Thyroid gland (tissue), 4 donors: ENCODE measurements around the gene CEP135. TPM values are rescaled to one million over a fixed set of nuclear protein-coding genes. Genes with fewer than 3 reads are reported as not detected.
A peak's percentile ranks its signal among the peaks of the same experiment; 100 is the strongest.

Source experiments
- DNase-seq, 2 donors: peaks; one replicate each; pipeline ENCODE4 v3.0.0-alpha.2; 2019
- H3K27ac ChIP-seq, 3 donors: fragments of 200-600 bp; sonication (generic); 1 replicate in 2 of 3; 2 replicates in 1 of 3; pipeline ENCODE4 v1.5.1; 2016 to 2019; ENCODE audit warnings: mild to moderate bottlenecking in 1 of 3, moderate library complexity in 1 of 3
- H3K27me3 ChIP-seq: fragments of 200-600 bp; sonication (generic); one replicate; pipeline ENCODE4 v1.5.1; 2019
- H3K36me3 ChIP-seq, 2 donors: fragments of 200-600 bp; sonication (generic); one replicate each; pipeline ENCODE4 v1.5.1; 2016 to 2019
- H3K4me1 ChIP-seq, 2 donors: fragments of 200-600 bp; sonication (generic); one replicate each; pipeline ENCODE4 v1.5.1; 2017 to 2019
- H3K4me3 ChIP-seq, 3 donors: fragments of 200-600 bp; sonication (generic); replicated peaks in 1 of 3; 1 replicate in 2 of 3; 2 replicates in 1 of 3; pipeline ENCODE4 v1.5.1; 2016; ENCODE audit warnings: mild to moderate bottlenecking in 1 of 3
- H3K9me3 ChIP-seq: fragments of 200-600 bp; sonication (generic); one replicate; pipeline ENCODE4 v1.5.1; 2017
- POLR2A ChIP-seq, 2 donors: fragments of 450-650 bp; IDR thresholded peaks; one replicate each; pipeline ENCODE4 v1.6.1; 2017; ENCODE audit warnings: antibody characterized with exemption in 2 of 2, mild to moderate bottlenecking in 2 of 2, moderate library complexity in 1 of 2
- WGBS, 2 donors: methylation state at CpG; one replicate each; pipeline ENCODE4 v1.1.5; 2017; 5-methylcytosine and 5-hydroxymethylcytosine counted together
- intact Hi-C: fragments of 100-400 bp; cut with DNase I; formaldehyde crosslinking; loops from one replicate; pipeline ENCODE4 v1.15.1; 2023
- total RNA-seq, 4 donors: library from RNA; depleted of rRNA; stranded (reverse); fragments of >200 nt; gene quantifications; one replicate each; pipeline ENCODE4 v1.2.3, GENCODE V29; 2016
- TF ChIP-seq, protein P1 (sequence below), 6 experiments: fragments of 200-600 bp in 3 of 6; fragments of 450-650 bp in 3 of 6; sonication (generic) in 3 of 6; IDR thresholded peaks; one replicate each; pipeline ENCODE4 v1.5.1; 2016 to 2019; ENCODE audit warnings: antibody characterized with exemption in 6 of 6, mild to moderate bottlenecking in 2 of 6, inconsistent platforms in 1 of 6, moderate library complexity in 1 of 6

The CEP135 gene, protein sequence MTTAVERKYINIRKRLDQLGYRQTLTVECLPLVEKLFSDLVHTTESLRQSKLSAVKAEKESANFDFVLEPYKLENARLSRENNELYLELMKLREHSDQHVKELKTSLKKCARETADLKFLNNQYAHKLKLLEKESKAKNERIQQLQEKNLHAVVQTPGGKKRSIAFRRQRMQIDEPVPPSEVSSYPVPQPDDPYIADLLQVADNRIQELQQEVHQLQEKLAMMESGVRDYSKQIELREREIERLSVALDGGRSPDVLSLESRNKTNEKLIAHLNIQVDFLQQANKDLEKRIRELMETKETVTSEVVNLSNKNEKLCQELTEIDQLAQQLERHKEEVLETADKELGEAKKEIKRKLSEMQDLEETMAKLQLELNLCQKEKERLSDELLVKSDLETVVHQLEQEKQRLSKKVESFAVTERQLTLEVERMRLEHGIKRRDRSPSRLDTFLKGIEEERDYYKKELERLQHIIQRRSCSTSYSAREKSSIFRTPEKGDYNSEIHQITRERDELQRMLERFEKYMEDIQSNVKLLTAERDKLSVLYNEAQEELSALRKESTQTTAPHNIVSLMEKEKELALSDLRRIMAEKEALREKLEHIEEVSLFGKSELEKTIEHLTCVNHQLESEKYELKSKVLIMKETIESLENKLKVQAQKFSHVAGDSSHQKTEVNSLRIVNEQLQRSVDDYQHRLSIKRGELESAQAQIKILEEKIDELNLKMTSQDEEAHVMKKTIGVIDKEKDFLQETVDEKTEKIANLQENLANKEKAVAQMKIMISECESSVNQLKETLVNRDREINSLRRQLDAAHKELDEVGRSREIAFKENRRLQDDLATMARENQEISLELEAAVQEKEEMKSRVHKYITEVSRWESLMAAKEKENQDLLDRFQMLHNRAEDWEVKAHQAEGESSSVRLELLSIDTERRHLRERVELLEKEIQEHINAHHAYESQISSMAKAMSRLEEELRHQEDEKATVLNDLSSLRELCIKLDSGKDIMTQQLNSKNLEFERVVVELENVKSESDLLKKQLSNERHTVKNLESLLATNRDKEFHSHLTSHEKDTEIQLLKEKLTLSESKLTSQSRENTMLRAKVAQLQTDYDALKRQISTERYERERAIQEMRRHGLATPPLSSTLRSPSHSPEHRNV
- total RNA-seq = 10 to 100 TPM in 2 of 4 donors, 1 to 10 TPM in 2; 5.3 to 21.1 (median 10.1) TPM

DNA sequence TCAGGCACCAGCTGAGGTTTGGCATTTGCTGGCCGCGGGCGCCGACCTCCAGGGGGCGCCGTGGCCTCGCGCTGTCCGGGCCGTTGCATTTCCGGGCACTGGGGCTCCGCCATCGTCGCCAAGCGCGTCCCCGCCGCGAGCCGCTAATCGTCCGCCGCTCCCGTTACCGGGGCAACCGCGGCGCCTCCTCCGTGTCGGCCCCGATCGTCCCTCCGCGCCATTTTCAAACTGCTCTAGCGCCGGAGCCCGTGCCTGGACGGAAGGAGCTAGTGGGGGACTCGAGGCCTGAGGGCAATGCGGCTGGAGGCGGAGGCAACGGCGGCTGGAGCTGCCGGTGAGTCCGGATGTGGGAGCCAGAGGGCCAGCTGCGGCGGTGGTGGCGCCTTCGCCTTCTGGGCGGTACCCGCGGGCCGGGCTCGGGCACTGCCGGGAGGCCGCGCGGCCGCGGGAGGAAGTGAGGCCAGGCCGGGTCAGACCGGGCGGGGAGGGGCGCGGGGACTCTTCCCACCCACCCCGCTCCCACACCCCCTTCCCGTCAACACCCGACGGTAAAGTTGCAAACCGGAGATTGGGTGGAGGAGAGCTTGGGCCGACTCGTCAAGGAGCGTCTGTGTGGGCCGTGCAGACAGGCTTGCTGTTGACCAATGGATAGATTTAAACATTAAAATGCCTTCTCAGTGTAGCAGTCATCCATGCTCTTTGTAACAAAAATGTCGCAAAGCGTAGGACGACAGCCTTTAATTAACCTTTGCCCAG, at the start of gene CEP135:
CEP135 (plus strand) TSS at position 220 of the 756 bp plus-strand sequence. CDS start 3,186 bp downstream, outside the sequence.
- intact Hi-C loops = no loop called here
- no peaks in the 10 kb centered on the region for H3K36me3 ChIP-seq
- peaks cover 0 to 14% of the 10 kb centered on the region in 2 donors for H3K4me1 ChIP-seq
- WGBS, 2 donors = 1% methylated on average over 7 to 25 of the region's 77 CpGs
- TF ChIP-seq POLR2A (IDR thresholded peaks at IDR 0.05) = peak in 1 of 2 donors; percentile 42
- TF ChIP-seq, protein P1, sequence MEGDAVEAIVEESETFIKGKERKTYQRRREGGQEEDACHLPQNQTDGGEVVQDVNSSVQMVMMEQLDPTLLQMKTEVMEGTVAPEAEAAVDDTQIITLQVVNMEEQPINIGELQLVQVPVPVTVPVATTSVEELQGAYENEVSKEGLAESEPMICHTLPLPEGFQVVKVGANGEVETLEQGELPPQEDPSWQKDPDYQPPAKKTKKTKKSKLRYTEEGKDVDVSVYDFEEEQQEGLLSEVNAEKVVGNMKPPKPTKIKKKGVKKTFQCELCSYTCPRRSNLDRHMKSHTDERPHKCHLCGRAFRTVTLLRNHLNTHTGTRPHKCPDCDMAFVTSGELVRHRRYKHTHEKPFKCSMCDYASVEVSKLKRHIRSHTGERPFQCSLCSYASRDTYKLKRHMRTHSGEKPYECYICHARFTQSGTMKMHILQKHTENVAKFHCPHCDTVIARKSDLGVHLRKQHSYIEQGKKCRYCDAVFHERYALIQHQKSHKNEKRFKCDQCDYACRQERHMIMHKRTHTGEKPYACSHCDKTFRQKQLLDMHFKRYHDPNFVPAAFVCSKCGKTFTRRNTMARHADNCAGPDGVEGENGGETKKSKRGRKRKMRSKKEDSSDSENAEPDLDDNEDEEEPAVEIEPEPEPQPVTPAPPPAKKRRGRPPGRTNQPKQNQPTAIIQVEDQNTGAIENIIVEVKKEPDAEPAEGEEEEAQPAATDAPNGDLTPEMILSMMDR (IDR thresholded peaks at IDR 0.05) = peak; percentile 67 to 96 (median 88)
- H3K4me3 ChIP-seq = peak within 1 kb of the TSS; percentile 70 to 94 (median 73)
- H3K27me3 ChIP-seq = no peaks in the 10 kb centered on the region
- peak; percentile 96 to 97 for DNase-seq
- H3K9me3 ChIP-seq = no peaks in the 10 kb centered on the region
- peak within 1 kb of the TSS; percentile 71 to 85 (median 82) for H3K27ac ChIP-seq

DNA sequence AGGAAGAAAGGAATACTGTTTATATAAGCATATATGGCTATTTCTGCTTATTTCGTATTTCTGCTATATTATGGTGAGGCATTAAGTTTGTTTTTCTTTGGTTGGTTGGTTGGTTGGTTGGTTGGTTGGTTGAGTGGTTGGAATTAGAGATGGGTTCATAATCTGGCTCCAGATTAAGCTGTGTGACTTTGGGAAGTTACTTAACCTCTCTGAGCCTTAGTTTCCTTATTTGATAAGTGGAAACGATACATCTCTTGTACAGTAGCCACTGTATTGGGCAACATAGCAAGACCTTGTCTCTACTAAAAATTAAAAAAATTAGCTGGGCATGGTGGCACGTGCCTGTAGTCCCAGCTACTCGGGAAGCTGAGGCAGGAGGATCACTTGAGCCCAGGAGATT, 46.1 kb upstream of the CEP135 start:
- intact Hi-C loops = no loop called here
- no peak for TF ChIP-seq POLR2A (IDR thresholded peaks at IDR 0.05)
- TF ChIP-seq, protein P1 (IDR thresholded peaks at IDR 0.05) = no peak
- Histone ChIP-seq H3K27me3 (no peaks in the 10 kb centered on the region), H3K27ac (no peak overlapping the region), H3K4me3 (no peak overlapping the region), H3K9me3 (no peaks in the 10 kb centered on the region), H3K4me1 (no peaks in the 10 kb centered on the region), H3K36me3 (peaks cover 4 to 25% of the 10 kb centered on the region in 2 donors)
- DNase-seq = no peak
- 95 to 97% methylated on average over 4 of the region's 4 CpGs for WGBS, 2 donors

DNA sequence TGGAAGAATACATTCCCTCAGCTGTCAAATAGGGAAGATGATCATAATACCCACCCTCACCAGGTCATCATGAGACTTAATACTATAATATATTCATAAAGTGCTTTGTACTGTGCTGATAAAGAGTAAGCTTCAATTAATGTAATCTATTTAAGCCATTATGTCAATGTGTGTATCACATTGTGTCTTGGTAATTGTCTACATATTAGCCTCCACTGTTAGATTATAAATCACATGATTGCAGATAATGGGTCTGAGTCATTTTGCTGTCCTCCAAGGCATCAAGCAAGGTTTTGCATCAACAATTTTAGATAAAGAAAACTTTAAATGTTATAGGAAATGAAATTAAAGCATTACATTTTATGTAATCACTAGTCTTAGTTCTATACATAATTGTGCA, 45.2 kb upstream of the CEP135 start:
- TF ChIP-seq POLR2A (IDR thresholded peaks at IDR 0.05) = no peak
- TF ChIP-seq, protein P1 (IDR thresholded peaks at IDR 0.05) = no peak
- intact Hi-C loops = no loop called here
- Histone ChIP-seq H3K4me1 (no peaks in the 10 kb centered on the region), H3K4me3 (no peak overlapping the region), H3K27me3 (no peaks in the 10 kb centered on the region), H3K27ac (no peak overlapping the region), H3K36me3 (peaks cover 4 to 25% of the 10 kb centered on the region in 2 donors), H3K9me3 (no peaks in the 10 kb centered on the region)
- no peak for DNase-seq

DNA sequence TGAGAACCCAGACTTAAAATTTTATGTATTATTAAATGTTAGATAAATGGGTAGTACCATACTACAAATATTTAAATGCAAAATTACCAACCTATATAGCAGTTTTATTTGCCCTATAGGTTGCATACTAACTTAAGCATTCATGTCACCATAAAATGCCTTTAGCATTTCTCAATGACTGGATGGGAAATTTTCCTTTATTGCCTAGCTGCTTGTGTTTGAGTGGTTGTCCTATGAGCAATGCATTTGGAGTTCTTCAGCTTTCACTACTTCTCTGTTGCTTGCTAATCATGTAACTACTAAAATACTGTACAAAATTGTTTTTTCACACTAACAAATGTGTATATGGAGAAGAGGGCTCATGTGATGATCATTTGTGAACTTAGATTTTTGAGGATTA, 44.2 kb upstream of the CEP135 start:
- H3K27ac ChIP-seq = no peak overlapping the region
- intact Hi-C loops = no loop called here
- H3K27me3 ChIP-seq = no peaks in the 10 kb centered on the region
- no peak overlapping the region for H3K4me3 ChIP-seq
- no peak for DNase-seq
- H3K9me3 ChIP-seq = no peaks in the 10 kb centered on the region
- H3K36me3 ChIP-seq = peaks cover 4 to 25% of the 10 kb centered on the region in 2 donors
- H3K4me1 ChIP-seq = no peaks in the 10 kb centered on the region
- TF ChIP-seq, protein P1 (IDR thresholded peaks at IDR 0.05) = no peak
